ENCODE data around the gene PCDHGB5.

Gene PCDHGB5

DNA sequence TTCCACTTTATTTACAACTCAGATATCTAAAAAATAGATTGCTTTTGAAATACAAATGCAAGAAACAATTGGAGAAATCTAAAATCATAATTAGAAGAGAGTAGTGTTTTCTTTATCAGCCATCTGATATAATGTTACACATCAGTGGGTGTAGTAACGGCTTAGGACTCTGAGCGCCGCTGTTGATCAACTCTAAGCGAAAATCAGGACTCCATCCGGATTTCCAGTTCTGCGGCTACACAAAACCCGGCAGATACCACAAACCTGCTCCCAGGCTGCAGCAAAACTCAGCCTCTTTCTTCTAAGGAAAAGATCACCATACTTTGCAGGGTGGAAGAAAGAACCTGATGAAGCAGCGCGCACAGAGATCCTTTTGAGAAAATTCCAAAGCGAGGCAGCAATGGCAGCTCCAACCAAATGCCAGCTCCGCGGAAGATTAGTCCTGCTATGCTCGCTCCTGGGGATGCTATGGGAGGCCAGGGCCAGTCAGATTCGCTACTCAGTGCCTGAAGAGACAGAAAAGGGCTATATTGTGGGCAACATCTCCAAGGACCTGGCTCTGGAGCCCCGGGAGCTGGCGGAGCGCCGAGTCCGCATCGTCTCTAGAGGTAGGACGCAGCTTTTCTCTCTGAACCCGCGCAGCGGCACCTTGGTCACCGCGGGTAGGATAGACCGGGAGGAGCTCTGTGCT is 5.0 kb downstream of the PCDHGB5 start, which contains the start of gene PCDHGA9:
Gene PCDHGA9, plus strand, starts transcription at position 226 of the 691 bp plus-strand sequence. Its CDS starts 175 bp downstream, at position 401.
- H3K4me3 ChIP-seq (replicated peaks in 1 of 2; ENCODE audit: low read depth in 2 of 2, low read length in 2 of 2): peak within 1 kb of the TSS; percentile 12 to 42
- peak; percentile 41 to 63 for DNase-seq (ENCODE audit: low read depth in 2 of 2)

DNA sequence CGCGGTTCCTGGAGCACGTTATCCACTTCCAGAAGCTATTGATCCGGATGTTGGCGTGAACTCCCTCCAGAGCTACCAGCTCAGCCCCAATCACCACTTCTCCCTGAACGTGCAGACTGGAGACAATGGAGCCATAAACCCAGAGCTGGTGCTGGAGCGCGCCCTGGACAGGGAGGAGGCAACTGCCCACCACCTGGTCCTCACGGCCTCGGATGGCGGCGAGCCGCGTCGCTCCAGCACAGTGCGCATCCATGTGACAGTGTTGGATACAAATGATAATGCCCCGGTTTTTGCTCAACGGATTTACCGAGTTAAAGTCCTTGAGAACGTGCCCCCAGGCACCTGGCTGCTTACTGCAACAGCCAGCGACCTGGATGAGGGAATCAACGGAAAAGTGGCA is 5.6 kb downstream of the PCDHGB5 start:
- TF ChIP-seq, protein P1, sequence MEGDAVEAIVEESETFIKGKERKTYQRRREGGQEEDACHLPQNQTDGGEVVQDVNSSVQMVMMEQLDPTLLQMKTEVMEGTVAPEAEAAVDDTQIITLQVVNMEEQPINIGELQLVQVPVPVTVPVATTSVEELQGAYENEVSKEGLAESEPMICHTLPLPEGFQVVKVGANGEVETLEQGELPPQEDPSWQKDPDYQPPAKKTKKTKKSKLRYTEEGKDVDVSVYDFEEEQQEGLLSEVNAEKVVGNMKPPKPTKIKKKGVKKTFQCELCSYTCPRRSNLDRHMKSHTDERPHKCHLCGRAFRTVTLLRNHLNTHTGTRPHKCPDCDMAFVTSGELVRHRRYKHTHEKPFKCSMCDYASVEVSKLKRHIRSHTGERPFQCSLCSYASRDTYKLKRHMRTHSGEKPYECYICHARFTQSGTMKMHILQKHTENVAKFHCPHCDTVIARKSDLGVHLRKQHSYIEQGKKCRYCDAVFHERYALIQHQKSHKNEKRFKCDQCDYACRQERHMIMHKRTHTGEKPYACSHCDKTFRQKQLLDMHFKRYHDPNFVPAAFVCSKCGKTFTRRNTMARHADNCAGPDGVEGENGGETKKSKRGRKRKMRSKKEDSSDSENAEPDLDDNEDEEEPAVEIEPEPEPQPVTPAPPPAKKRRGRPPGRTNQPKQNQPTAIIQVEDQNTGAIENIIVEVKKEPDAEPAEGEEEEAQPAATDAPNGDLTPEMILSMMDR (IDR thresholded peaks at IDR 0.05; ENCODE audit: low read depth, low read length): no peak
- no peak for DNase-seq (ENCODE audit: low read depth in 2 of 2)
- H3K4me3 ChIP-seq (replicated peaks in 1 of 2; ENCODE audit: low read depth in 2 of 2, low read length in 2 of 2): no peak overlapping the region

More for the DNA sequence above, 5.0 kb downstream of the PCDHGB5 start, which contains the start of gene PCDHGA9:
- TF ChIP-seq, protein P1 (IDR thresholded peaks at IDR 0.05; ENCODE audit: low read depth, low read length): peak; percentile 53

DNA sequence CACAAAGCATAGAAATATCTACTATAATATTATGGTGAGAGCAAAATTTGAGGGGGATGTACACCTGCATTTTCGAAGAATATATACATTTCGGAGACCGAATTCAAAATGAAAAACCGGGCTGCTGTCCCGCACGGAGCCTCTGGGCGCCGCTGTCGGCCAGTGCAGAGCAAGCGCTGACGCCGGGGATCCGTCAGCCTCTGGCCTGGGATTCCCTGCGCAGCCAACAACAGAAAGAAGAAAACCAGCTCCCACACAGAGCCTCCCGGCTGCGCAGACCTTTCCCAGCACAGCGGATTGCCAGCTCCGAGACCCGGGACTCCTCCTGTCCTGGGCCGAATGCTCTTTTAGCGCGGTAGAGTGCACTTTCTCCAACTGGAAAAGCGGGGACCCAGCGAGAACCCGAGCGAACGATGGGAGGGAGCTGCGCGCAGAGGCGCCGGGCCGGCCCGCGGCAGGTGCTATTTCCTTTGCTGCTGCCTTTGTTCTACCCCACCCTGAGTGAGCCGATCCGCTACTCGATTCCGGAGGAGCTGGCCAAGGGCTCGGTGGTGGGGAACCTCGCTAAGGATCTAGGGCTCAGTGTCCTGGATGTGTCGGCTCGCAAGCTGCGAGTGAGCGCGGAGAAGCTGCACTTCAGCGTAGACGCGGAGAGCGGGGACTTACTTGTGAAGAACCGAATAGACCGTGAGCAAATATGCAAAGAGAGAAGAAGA is 10.2 kb downstream of the PCDHGB5 start, which contains the start of gene PCDHGB6:
Gene PCDHGB6, plus strand, starts transcription at position 232 of the 716 bp plus-strand sequence. Its CDS starts 182 bp downstream, at position 414.
- TF ChIP-seq, protein P1 (IDR thresholded peaks at IDR 0.05; ENCODE audit: low read depth, low read length): peak; percentile 65
- H3K4me3 ChIP-seq (replicated peaks in 1 of 2; ENCODE audit: low read depth in 2 of 2, low read length in 2 of 2): peak within 1 kb of the TSS; percentile 8 to 44
- peak; percentile 56 to 65 for DNase-seq (ENCODE audit: low read depth in 2 of 2)

DNA sequence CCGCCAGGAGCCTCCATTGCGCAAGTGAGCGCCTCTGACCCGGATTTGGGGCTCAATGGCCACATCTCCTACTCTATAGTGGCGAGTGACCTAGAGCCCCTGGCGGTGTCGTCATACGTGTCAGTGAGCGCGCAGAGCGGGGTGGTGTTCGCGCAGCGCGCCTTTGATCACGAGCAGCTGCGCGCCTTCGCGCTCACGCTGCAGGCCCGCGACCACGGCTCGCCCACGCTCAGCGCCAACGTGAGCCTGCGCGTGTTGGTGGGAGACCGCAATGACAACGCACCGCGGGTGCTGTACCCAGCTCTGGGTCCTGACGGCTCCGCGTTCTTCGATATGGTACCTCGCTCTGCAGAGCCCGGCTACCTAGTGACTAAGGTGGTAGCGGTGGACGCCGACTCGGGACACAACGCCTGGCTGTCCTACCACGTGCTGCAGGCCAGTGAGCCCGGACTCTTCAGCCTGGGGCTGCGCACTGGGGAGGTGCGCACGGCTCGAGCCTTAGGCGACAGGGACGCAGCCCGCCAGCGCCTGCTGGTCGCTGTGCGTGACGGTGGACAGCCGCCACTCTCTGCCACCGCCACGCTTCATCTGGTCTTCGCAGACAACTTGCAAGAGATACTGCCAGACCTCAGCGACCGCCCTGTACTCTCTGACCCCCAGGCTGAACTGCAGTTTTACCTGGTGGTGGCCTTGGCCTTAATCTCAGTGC is 12.0 kb downstream of the PCDHGB5 start:
- DNase-seq (ENCODE audit: low read depth in 2 of 2): no peak
- TF ChIP-seq, protein P1 (IDR thresholded peaks at IDR 0.05; ENCODE audit: low read depth, low read length): no peak
- H3K4me3 ChIP-seq (replicated peaks in 1 of 2; ENCODE audit: low read depth in 2 of 2, low read length in 2 of 2): no peak overlapping the region

DNA sequence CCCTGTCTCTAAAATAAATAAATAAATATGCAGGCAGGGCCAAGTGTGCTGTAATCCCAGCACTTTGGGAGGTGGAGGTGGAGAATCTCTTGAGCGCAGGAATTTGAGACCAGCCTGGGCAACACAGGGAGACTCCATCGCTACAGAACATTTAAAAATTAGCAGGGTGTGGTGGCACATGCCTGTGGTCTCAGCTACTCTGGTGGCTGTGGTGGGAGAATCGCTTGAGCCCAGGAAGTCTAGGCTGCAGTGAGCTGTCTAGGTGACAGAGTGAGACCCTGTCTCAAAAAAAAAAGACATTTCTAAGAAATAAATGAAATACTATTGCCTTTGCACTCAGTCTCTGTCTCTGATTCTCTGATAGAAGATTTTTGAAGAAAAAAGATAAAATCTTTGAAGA is 13.8 kb downstream of the PCDHGB5 start:
- TF ChIP-seq, protein P1 (IDR thresholded peaks at IDR 0.05; ENCODE audit: low read depth, low read length): no peak
- DNase-seq (ENCODE audit: low read depth in 2 of 2): no peak
- H3K4me3 ChIP-seq (replicated peaks in 1 of 2; ENCODE audit: low read depth in 2 of 2, low read length in 2 of 2): no peak overlapping the region

DNA sequence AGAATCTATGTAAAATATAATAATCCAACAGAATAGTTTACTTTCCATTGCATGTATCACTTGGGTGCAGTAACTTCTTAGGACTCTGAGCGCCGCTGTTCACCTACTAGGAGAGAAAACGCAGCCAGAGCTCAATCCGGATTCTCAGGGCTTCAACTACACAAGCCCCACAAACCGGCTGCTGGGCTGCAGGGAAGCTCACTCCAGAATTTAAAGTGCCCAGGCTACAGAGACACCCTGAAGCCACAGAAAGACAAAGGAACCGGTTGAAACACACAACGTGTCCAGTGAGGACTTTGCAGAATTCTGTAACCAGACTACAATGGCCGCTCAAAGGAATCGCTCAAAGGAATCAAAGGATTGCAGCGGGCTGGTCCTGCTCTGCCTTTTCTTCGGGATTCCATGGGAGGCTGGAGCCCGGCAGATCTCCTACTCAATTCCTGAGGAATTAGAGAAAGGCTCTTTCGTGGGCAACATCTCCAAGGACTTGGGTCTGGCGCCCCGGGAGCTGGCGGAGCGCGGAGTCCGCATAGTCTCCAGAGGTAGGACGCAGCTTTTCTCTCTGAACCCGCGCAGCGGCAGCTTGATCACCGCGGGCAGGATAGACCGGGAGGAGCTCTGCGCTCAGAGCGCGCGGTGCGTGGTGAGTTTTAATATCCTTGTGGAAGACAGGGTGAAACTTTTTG is 15.2 kb downstream of the PCDHGB5 start, which contains the start of gene PCDHGA10:
Gene PCDHGA10, plus strand, starts transcription at position 134 of the 686 bp plus-strand sequence. Its CDS starts 189 bp downstream, at position 323.
- DNase-seq (ENCODE audit: low read depth in 2 of 2): peak; percentile 73 to 81

More for the DNA sequence above, 15.2 kb downstream of the PCDHGB5 start, which contains the start of gene PCDHGA10:
- TF ChIP-seq, protein P1 (IDR thresholded peaks at IDR 0.05; ENCODE audit: low read depth, low read length): peak; percentile 68
- peak within 1 kb of the TSS; percentile 11 to 44 for H3K4me3 ChIP-seq (replicated peaks in 1 of 2; ENCODE audit: low read depth in 2 of 2, low read length in 2 of 2)
